ENCODE measurements around the gene DNAJC4. TPM values are rescaled to one million over a fixed set of nuclear protein-coding genes. Genes with fewer than 3 reads are reported as not detected.

DNAJC4 gene
- polyA plus RNA-seq, 1 donor from 2014 or later, result 20.3 TPM

DNA sequence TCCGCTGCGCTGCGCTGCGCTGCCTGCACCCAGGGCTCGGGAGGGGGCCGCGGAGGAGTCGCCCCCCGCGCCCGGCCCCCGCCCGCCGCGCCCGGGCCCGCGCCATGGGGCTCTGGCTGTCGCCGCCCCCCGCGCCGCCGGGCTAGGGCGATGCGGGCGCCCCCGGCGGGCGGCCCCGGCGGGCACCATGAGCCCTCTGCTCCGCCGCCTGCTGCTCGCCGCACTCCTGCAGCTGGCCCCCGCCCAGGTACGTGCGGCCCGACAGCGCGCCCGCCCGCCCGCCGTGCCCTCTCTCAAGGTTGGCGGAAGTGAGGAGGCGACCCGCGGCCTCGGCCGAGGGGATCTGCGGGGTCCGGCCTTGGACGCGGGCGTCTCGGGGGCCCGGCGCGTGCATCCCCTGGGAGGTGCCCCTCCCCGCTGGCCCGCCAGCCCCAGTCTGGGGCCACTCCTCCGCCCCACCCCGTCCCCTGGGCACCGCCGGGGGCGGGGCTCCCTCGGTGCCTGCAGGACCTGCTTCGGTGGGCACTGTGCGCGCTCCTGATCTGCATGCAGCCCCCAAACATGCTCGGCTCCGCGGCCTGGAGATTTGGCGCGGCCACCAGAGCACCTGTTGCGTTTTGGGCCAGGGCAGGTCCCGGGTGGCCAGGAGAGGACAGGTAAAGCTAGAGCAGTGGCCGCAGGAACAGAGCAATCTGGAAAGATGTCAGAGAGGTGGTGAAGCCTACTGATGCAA is 4.5 kb downstream of the DNAJC4 start:
- peak overlapping the region; percentile 36 for H3K9ac ChIP-seq (ENCODE audit: low read length)
- no peak overlapping the region for H2AFZ ChIP-seq (ENCODE audit: low read depth, low read length)

DNA sequence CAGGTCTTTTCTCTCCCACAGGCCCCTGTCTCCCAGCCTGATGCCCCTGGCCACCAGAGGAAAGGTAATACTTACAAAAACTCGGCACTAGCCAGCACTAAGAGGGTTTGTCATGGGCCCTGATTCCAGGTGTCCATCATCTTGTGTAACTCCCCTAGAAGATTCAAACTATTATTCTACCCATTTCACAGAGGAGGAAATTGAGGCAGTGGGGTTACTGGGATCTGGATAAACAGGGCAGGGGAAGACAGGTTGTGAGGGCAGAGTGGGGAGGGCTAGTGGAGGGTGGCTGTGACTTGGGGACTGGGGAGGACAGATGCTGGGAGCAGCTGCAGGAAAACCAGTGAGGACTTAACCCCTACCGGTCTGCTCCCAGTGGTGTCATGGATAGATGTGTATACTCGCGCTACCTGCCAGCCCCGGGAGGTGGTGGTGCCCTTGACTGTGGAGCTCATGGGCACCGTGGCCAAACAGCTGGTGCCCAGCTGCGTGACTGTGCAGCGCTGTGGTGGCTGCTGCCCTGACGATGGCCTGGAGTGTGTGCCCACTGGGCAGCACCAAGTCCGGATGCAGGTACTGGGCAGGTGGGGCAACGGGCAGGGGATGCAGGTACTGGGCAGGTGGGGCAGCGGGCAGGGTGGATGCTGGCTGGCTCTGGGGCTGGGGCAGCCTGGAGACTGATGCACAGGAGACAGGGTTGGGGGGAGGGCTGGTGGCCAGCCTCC is 5.3 kb downstream of the DNAJC4 start:
- Histone ChIP-seq H3K79me2 (replicated peaks; ENCODE audit: insufficient read depth, low read length) (no peaks in the 10 kb centered on the region), H3K36me3 (ENCODE audit: insufficient read depth, low read length) (no peaks in the 10 kb centered on the region), H3K4me2 (ENCODE audit: low read length) (no peak overlapping the region), H3F3A (ENCODE audit: insufficient read depth, low read length, poor library complexity, severe bottlenecking) (no peaks in the 10 kb centered on the region), H2AFZ (ENCODE audit: low read depth, low read length) (no peak overlapping the region), H3K9me3 (ENCODE audit: low read length) (no peaks in the 10 kb centered on the region), H3K9me2 (ENCODE audit: insufficient read depth, low read length) (no peaks in the 10 kb centered on the region), H3K27me3 (ENCODE audit: insufficient read depth, low read depth, low read length) (peaks cover 8% of the 10 kb centered on the region), H3K4me3 (ENCODE audit: low read length) (no peak overlapping the region), H4K20me1 (ENCODE audit: insufficient read depth) (no peaks in the 10 kb centered on the region), H3K27ac (ENCODE audit: low read length) (no peak overlapping the region), H3K9ac (ENCODE audit: low read length) (no peak overlapping the region)
- TF ChIP-seq, protein P1, sequence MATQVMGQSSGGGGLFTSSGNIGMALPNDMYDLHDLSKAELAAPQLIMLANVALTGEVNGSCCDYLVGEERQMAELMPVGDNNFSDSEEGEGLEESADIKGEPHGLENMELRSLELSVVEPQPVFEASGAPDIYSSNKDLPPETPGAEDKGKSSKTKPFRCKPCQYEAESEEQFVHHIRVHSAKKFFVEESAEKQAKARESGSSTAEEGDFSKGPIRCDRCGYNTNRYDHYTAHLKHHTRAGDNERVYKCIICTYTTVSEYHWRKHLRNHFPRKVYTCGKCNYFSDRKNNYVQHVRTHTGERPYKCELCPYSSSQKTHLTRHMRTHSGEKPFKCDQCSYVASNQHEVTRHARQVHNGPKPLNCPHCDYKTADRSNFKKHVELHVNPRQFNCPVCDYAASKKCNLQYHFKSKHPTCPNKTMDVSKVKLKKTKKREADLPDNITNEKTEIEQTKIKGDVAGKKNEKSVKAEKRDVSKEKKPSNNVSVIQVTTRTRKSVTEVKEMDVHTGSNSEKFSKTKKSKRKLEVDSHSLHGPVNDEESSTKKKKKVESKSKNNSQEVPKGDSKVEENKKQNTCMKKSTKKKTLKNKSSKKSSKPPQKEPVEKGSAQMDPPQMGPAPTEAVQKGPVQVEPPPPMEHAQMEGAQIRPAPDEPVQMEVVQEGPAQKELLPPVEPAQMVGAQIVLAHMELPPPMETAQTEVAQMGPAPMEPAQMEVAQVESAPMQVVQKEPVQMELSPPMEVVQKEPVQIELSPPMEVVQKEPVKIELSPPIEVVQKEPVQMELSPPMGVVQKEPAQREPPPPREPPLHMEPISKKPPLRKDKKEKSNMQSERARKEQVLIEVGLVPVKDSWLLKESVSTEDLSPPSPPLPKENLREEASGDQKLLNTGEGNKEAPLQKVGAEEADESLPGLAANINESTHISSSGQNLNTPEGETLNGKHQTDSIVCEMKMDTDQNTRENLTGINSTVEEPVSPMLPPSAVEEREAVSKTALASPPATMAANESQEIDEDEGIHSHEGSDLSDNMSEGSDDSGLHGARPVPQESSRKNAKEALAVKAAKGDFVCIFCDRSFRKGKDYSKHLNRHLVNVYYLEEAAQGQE (IDR thresholded peaks at IDR 0.05; ENCODE audit: borderline replicate concordance), result no peak
- TF ChIP-seq RAD21 (conservative IDR thresholded peaks at IDR 0.05), result no peak
- no peak for TF ChIP-seq EP300 (conservative IDR thresholded peaks at IDR 0.05; ENCODE audit: poor library complexity, severe bottlenecking)
- TF ChIP-seq SMC3 (conservative IDR thresholded peaks at IDR 0.05; ENCODE audit: poor library complexity), result no peak
- TF ChIP-seq, protein P2, sequence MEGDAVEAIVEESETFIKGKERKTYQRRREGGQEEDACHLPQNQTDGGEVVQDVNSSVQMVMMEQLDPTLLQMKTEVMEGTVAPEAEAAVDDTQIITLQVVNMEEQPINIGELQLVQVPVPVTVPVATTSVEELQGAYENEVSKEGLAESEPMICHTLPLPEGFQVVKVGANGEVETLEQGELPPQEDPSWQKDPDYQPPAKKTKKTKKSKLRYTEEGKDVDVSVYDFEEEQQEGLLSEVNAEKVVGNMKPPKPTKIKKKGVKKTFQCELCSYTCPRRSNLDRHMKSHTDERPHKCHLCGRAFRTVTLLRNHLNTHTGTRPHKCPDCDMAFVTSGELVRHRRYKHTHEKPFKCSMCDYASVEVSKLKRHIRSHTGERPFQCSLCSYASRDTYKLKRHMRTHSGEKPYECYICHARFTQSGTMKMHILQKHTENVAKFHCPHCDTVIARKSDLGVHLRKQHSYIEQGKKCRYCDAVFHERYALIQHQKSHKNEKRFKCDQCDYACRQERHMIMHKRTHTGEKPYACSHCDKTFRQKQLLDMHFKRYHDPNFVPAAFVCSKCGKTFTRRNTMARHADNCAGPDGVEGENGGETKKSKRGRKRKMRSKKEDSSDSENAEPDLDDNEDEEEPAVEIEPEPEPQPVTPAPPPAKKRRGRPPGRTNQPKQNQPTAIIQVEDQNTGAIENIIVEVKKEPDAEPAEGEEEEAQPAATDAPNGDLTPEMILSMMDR (IDR thresholded peaks at IDR 0.05; ENCODE audit: poor library complexity, severe bottlenecking), result no peak
- TF ChIP-seq MXI1 (conservative IDR thresholded peaks at IDR 0.05; ENCODE audit: poor library complexity, severe bottlenecking), result no peak
- TF ChIP-seq EZH2 (IDR thresholded peaks at IDR 0.05; ENCODE audit: borderline replicate concordance, insufficient read depth, low read length, poor library complexity, severe bottlenecking), result no peak
- no peak for TF ChIP-seq POLR2AphosphoS5 (IDR thresholded peaks at IDR 0.05)
- TF ChIP-seq TAF1 (IDR thresholded peaks at IDR 0.05; ENCODE audit: low read depth), result no peak

More for the DNA sequence above, 4.5 kb downstream of the DNAJC4 start:
- no peaks in the 10 kb centered on the region for H3K9me2 ChIP-seq (ENCODE audit: insufficient read depth, low read length)
- H3F3A ChIP-seq (ENCODE audit: insufficient read depth, low read length, poor library complexity, severe bottlenecking), result no peaks in the 10 kb centered on the region
- H3K79me2 ChIP-seq (replicated peaks; ENCODE audit: insufficient read depth, low read length), result no peaks in the 10 kb centered on the region
- TF ChIP-seq RAD21 (conservative IDR thresholded peaks at IDR 0.05), result no peak
- no peak for TF ChIP-seq POLR2AphosphoS5 (IDR thresholded peaks at IDR 0.05)
- no peak for TF ChIP-seq TAF1 (IDR thresholded peaks at IDR 0.05; ENCODE audit: low read depth)
- TF ChIP-seq, protein P2 (IDR thresholded peaks at IDR 0.05; ENCODE audit: poor library complexity, severe bottlenecking), result peak; percentile 28
- no peak for TF ChIP-seq EP300 (conservative IDR thresholded peaks at IDR 0.05; ENCODE audit: poor library complexity, severe bottlenecking)
- H3K4me2 ChIP-seq (ENCODE audit: low read length), result no peak overlapping the region
- no peaks in the 10 kb centered on the region for H3K36me3 ChIP-seq (ENCODE audit: insufficient read depth, low read length)
- H3K27ac ChIP-seq (ENCODE audit: low read length), result no peak overlapping the region
- H4K20me1 ChIP-seq (ENCODE audit: insufficient read depth), result no peaks in the 10 kb centered on the region
- peaks cover 8% of the 10 kb centered on the region for H3K27me3 ChIP-seq (ENCODE audit: insufficient read depth, low read depth, low read length)
- no peaks in the 10 kb centered on the region for H3K9me3 ChIP-seq (ENCODE audit: low read length)
- H3K4me3 ChIP-seq (ENCODE audit: low read length), result peak overlapping the region; percentile 59

Measured in neural cell (in vitro differentiated cells).